HG03565 (cell line): Measurements from ENCODE around the gene TSPAN4.

ENCODE experiments used
- ATAC-seq: cut with Tn5 transposase; IDR thresholded peaks from one replicate; pipeline ENCODE4 v1.9.1; 2021; ENCODE audit warnings: mild to moderate bottlenecking, moderate library complexity; ENCODE audit not compliant: unreplicated experiment

TSPAN4 gene

DNA sequence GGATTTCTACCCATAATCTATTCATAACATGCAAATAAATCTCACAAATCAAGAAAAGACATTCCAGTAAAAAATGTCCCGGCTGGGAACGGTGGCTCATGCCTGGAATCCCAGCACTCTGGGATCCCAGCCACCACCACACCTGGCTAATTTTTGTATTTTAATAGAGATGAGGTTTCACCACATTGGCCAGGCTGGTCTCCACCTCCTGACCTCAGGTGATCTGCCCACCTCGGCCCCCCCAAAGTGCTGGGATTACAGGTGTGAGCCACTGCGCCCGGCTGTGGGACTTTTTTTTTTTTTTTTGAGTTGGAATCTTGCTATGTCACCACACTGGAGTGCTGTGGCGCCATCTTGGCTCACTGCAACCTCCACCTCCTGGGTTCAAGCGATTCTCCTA is 63.3 kb downstream of the TSPAN4 start:
- no peak for ATAC-seq

DNA sequence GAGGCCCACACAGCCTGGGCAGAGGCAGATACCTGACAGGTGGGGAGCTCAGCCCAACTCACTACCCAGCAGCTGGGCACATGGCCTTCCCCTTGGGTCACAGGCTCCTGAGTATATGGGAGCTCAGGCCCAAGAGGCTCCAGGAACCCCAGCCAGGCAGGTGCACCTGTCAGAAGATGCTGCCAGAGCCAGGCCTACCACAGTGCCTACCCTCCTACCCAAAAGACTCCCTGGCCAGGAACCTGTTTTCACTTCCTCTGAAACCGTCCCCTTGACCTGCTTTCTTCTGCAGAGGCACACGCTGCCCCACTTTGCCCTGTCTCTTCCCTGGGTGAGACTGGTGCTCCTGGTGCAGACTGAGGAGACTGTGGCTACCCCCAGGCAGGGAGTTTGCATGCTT is 65.0 kb downstream of the TSPAN4 start:
- ATAC-seq, result no peak

DNA sequence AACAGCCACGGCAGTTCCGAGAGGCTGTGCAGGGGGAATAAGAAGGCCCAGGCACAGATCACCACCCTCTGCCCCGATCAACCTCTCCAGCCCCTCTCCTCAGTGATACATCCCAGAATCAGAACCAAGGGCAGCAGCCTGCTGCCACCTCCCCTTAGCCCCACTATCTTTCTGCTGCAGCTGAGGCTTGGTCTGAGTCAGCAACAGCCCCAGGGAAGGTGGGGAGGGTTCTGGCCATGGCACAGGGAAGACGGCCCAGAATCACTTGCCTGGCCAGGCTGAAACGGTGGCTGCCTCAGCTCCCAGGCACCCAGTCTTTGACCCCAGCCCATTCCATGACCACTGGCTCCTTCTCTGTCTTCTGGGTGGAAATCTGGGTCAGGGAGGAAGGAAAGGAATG is 65.6 kb downstream of the TSPAN4 start:
- ATAC-seq, result no peak

DNA sequence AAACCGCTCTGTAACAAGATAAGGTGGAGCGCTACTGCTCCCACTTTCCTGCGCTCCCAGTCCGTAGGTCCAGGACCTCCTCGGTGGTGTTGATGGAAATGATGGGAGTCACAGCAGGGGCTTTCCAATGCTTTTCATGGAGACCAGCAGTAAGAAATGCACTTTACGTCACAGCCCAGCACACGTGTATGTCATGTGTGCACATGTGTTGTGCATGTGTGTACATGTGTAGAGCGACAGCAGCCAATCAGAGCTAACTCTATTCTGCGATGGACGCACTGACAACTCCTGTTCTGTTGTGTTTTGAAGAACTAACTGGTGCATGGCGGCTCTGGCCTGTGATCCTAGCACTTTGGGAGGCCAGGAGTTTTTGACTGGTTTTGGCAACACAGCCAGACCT is 66.8 kb downstream of the TSPAN4 start:
- no peak for ATAC-seq

DNA sequence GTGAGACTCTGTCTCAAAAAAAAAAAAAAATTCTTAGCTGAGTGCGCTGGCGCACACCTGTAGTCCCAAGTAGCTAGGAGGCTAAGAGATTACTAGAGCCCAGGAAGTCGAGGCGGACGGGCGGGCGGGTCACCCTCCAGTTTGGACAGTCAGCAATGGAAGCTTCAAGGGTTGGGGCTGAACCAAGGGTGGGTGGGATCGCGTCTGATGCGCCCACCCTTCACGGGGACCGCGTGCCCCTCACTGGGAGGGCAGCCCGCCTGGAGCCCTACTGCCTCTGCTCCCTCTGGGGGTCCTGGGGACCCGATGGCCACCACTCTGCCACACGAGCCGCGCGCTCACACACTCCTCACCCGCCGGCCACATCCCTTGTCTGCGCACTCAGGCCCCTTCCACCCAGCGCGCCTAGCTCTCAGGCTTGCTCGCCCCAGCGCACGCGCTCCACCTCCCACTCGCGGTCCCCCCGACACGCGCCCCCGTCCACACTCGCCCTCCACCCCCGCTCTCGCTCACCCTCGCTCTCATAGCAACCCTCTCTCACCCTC is 67.5 kb downstream of the TSPAN4 start:
- ATAC-seq, result no peak

DNA sequence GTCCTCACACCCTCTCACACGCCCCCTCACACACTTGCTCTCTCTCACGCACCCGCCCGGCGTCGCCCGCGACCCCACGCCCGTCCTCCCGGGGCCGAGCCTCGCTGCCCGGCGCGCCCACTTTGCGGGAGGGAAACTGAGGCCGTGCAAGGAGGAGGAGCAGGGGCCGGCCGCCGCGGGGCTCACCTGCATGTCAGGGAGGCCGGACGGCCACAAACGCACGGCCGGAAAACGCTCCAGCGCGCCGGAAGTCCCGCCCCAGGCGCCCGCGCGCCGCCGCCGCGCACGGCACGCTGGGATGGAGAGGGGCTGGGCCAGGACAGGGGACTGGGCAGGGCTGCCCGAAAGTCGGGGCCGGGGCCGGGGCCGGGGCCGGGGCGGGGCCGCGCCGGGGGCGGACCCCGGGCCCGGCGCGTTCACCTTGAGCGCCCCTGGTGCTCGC is 68.0 kb downstream of the TSPAN4 start, which contains the start of gene CHID1:
Gene CHID1, minus strand, starts transcription at position 222 of the 442 bp plus-strand sequence. CDS start 5,994 bp downstream, outside the sequence.
- peak; percentile 75 for ATAC-seq

DNA sequence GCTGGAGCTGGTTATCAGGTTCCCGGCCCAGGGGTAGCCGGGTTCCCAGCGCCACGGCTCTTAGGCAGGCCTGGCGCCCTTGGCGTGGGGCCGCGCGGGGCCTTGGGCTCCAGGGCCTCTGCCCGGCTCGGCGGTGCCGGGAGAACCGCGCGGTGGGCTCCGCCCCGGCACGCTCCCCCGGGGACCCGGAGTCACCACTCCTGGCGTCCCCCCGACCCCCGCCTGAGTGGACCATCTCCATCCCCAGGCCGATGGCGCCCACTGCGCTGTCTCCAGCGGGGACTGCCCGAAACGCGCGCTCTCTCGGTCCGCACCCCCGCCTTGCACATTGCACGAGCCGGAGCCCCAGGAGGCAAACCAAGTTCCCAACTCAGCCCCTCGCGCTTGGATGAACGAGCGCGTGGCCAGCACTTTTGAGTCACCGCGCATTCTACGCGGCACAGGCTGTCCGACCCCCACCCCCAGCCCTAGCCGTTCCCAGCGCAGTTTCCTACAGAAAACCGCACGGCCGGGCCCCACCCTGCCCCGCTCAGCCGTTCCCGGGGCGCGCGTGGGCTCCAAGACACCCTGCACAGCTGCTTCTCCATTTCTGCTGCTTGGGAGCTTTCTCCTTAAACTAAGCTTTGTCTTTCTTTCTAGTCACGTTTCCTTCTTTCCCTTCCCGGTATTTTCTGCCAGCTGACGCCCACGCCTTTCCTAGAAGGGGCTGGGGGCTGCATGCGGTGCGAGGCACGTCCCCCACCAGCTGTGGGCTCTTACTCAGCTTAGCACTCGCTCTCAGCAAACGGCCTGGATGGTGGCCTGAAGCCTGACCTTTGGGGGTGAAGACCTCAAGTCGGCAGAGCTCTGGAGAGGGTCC is 68.6 kb downstream of the TSPAN4 start:
- peak; percentile 29 for ATAC-seq

DNA sequence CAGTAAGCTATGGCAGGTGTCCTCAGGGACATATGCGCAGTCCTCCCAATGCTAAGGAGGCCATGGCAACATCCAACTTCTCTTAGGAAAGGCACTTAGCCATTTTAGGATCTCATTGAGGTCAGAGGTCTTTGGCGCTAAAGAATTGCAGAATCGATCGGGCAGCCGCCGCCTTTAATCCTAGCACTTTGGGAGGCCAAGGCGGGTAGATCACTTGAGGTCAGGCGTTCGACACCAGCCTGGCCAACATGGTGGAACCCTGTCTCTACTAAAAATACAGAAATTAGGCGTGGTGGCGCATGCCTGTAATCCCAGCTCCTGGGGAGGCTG is 69.2 kb downstream of the TSPAN4 start:
- no peak for ATAC-seq

DNA sequence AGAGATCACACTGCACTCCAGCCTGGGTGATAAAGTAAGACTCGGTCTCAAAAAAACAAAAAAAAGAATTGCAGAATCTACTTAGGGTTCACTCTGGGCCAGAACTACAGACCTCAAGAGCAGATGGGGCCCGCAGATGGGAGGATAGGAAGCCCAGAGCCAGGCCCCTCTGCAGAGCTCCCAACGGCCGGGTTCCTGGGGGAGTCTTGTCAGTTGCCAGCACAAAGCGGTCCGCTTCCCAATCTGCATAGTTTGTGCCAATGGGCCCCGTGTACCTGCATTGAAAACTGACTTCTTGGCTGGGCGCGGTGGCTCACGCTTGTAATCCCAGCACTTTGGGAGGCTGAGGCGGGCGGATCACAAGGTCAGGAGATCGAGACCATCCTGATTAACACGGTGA is 69.6 kb downstream of the TSPAN4 start:
- no peak for ATAC-seq

DNA sequence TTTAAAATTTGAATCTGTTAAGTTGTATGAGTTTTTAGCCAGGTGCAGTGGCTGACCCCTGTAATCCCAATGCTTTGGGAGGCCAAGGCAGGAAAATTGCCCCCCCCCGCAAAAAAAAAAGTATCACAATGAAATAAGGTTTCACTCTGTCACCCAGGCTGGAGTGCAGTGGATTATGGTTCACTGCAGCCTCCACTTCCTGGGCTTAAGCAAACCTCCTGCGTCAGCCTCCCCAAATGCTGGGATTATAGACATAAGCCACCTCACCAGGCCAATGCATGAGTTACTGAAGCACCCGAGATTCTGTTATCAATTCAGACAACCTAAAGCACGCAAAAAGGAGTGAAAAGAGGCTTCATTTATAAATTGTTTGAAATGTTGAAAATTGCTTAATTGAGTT is 70.4 kb downstream of the TSPAN4 start:
- no peak for ATAC-seq

DNA sequence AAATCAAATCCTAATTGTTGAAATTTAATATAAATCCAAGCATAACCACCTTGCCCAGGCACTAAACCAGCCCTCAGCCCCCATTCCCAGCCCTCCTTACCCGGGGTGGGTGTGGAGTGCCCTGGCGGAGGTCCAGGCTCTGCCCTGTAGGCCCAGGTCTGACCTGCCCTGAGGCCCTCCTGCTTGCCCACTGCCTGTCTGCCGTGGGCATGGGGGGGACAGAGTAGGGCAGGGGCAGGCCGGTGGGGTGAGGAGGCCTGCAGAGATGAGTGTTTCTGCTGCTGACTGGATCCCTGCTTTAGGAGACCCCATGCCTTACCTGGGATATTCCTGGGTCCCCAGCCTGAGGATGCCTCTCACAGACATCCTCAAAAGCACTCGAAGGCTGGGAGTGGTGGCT is 71.6 kb downstream of the TSPAN4 start:
- no peak for ATAC-seq

DNA sequence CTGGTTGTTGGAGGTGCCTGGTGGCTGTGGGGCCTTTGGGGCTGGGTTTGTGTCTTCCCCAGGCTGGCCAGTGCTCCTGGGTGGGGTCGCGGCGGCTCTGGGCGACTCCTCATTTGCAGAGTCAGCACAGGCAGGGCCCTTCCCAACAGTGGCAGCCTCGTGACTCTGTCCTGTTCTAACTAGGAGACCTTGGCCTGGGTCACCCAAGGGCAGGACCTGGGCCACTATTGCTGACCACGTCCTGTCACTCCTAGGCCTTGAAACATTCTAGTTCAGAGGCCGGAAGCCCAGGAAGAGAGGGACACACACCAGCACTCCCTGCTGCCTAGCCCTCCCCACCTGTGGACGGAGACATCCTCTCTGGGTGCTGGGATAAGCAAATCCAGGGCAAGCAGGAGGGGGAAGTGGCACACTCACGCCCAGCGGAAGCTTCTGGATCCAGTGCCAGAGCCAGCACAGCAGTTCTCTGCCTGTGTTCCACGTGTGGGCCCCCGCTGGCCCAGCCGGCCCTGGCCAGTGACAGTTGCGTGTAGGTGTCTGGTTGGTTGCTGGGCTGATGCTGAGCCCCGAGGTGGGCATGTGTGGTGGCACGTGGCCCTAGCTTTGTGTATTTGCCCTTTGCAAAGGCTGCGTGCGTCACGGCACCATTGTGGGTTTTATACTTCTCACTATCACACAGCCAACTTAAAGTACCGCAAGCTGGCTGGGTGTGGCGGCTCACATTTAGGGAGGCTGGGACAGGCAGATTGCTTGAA is 72.3 kb downstream of the TSPAN4 start:
- no peak for ATAC-seq
